Renal cortical epithelial cell (primary cell): Measurements from ENCODE around the gene PRKAG2. TPM values are rescaled to one million over a fixed set of nuclear protein-coding genes. Genes with fewer than 3 reads are reported as not detected.
"Not testable (repeated sequence)": the region's sequence is repeated elsewhere in the genome, so short reads cannot be mapped to it uniquely, and the experiment has no call there.

Experiments
- DNase-seq: peaks from one replicate; pipeline ENCODE4 v3.0.0-alpha.2; 2011; ENCODE audit warnings: low read depth
- total RNA-seq: library from RNA; depleted of rRNA; stranded (reverse); fragments of >200 nt; gene quantifications from 2 replicates; pipeline ENCODE4 v1.2.3, GENCODE V29; 2014

Gene PRKAG2
- total RNA-seq, 1 donor from 2014 or later = 45.0 TPM

DNA sequence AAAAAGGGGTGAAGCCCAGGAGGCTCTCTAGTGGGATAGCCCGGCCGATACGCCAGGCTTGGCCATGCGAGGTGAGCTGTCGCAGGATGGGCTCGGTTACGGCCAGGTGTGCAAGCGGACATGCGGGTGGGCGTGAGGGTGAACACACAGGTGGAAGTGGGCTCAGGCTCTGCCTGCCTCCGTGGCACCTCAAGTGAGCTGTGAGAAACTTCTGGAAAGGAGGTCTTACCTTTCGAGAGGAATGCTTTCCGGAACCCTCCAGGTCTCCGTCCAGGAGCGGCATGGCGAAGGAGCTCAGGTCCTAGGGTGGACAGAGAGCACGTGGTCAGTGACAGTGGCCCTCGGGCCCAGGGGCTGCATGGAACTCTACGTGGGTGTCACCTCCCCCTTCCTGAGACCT lies 90.7 kb downstream of the PRKAG2 start:
- no peak for DNase-seq

DNA sequence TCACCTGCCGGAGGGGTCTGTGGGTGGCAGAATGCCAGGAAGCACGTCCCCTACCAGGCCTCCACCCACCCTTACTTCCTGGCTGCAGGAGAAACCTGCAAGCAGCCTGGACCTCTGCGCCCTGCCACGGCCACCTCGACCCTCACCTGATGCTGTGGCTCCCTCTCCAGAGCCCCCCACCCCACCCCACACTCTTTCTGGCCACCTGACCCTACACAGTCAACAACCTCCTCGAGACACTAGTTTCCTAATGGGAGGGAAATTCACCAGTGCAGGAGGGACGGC lies 91.3 kb downstream of the PRKAG2 start:
- no peak for DNase-seq

DNA sequence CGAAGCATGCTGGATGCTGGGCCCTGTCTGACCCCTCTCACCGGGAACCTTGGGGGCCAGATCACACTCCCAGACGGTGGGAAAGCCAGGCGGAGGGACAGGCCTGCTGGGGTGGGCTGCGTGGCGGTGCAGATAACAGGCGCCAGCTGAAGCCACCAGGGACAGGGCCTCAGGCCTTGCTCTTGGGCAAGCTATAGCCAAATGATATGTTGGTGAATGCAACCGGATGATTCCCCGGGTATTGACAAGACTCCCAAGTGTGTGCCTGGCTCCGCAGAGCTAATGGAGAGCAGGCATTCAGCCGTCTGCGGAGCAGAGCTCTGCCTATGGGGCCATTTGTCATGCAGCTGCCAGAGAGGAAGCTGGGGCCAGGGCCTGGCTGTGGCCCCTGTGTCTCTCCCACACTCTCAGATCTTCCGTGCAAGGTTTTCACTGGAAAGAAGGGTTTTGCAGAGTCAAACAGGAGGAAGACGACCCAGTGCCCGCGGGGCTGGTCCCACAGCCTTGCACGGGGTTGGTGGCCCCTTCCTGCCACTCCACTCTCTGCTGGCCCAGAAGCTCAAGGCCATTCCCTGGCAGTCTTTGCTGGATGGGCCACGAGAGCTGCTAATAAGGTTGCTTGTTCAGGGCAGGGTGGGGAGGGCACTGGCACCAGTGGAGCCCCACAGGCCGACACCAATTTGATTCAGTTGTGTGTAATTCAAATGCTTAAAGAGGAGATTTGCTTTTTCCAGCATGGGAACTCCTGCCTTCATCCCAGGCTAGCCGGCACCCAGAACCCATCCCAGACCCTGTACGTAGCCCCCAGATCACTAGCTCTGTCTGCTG lies 91.8 kb downstream of the PRKAG2 start:
- no peak for DNase-seq

DNA sequence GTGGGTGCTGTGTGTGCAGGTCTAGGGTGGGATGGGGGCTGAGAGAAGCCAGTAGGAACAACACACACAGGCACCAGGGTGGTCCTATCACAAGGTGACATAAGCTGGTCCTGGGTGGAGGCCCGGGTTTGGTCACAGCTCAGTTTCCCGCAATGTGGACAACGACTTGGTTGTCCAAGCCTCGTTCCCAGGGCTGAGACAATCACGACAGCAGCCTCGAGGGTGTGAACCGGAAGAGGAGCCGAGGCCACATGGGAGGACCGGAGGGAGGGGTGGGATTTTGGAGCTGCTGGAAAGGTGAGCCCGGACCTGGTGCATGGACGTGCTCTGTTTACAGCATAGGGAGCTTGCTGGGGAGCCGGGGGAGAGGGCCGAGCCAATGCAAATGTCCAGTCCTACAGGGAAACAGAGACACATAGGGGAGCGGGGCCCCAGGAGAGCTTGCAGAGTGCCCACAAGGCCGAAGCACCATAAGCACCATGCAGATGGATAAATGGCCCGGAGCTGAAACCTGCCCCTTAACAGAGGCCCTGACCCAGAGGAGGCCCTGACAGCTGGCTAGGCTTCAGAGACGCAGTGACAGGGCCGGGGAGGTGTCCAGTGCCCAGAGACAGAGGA lies 92.8 kb downstream of the PRKAG2 start:
- DNase-seq = no peak

DNA sequence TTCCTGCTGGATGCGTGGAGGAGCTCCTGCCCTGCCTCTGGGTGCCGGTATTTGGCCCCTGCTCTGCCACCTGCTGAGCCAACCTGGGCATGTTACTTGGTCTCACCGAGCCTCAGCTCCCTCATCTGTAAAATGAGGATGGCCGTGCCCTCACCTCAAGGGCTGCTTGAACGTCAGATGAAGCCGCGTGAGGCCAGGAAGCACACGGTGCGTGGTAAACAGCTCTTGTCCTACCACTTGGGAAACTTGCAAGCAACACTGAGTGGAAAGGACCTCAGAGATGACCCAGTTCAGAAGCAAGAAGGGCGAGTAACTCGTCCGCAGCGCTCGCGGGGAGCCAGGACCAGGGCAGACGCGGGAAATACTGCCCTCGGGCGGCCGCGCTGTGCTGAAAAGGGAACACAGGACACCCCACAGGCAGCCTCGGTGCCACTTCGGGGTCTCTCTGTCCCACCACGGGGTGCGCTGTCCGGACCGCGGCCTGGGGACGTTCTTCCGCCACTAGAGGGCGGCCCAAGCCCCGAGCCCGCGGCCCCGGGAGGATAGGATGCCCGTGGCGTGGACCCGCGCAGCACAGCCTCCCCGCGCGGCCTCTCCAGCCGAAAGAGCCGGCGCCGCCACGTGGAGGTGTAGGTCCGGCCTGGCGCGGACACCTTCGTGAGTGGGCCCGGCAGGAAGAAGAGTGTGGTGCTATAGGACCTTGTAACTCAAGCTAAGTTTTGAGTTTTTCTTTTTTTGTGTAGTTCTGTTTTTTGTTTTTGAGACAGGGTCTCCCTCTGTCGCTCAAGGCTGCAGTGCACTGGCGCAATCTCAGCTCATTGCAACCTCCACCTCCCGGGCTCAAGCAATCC lies 94.1 kb downstream of the PRKAG2 start:
- DNase-seq = no peak

DNA sequence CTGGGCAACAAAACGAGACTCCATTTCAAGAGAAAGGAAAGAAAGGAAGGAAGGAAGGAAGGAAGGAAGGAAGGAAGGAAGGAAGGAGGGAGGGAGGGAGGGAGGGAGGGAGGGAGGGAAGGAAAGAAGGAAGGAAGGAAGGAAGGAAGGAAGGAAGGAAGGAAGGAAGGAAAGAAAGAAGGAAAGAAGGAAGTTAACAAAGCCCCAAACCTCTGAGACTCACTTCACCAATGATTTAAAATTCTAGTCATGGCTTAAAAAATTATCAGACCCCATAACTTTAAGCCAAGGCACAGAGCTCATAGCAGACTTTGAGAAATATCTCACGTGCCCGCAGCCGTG lies 94.7 kb downstream of the PRKAG2 start:
- not testable (repeated sequence) for DNase-seq

DNA sequence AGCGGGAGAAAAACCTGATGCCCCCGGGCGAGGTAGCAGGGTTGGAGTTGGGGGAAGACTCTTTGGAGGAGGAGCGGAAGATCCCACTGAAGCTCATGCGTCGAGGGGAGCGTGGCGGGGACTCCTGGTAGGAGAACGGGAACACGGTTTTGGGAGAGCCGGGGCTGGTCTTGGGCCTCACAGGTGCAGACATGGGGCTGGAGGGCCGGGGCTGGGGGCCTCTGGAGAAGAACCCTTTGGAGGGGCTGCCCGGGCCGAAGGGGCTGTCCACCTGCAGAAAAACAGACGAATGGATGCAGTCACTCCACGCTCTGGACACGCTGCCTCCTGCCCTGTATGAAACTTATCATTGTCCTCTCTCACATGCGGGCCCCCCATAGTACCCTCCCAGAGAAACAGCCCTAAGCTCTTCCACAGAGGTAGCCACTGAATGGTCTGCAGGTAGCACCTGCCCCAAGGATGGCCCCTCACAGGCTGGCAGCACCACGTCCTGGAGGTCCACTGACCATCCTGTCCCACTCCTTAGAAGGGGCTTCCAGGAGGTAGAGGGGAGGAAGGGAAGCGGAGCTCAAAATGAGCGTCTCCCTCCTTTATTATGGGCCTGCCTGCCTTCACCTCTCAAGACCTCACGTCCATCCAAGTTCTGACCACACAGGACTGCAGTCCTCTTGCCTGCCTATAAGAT lies 95.6 kb downstream of the PRKAG2 start:
- no peak for DNase-seq

DNA sequence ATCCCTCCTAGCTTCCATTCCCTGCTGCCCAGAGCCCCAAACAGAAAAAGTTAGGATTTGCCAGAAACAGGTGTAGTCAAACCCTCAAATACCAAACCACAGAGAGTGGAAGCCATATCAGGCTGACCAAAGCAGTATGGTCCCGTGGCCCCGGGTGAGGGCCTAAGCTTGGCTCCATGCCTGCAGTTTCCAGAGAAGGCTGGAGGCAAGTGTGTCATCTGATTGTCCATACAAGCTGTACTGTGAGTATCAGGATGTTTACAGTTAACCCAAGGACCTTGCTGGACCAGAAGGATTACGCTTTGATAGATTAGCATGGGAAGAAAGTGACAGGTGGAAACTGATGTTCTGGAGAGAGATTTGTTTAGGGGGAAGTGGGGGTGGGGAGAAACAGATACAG lies 96.3 kb downstream of the PRKAG2 start:
- DNase-seq = no peak

DNA sequence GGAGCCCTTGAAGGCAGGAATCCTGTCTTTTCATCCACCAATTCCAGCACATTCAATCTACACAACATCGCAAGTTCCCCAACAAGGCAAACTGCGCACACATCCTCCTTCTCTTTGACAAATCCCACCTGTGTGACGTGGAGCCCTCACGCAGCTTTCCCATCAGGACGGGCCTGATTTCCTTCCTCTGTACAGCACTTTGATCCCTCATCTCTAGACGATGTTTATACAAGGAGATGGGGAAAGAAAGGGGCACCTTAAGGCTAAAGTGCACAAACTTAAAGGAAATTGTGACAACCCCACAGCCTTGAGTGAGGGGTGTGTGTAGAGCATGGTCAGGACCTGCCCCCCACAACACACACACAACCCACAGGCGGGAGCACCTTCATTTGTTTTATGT lies 97.2 kb downstream of the PRKAG2 start:
- no peak for DNase-seq

DNA sequence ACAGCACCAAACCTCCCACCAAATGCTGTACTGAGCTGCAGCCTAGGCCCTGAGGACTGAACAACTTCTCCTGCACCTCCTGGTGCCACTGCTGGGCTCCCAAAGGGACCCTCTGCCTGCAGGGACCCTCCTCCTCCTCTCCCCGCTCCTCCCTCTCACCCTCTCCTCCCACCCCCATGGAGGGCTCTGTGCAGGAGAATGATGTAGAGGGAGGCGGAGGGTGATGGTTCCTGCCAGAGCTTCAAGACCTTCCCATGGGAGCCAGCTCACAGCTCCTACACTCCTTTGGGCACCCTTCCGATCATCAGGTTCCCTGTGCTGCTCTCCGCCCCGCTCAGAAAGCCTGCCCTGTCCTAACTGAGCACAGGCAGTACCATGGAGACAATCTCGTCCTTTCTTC lies 97.7 kb downstream of the PRKAG2 start:
- DNase-seq = no peak

DNA sequence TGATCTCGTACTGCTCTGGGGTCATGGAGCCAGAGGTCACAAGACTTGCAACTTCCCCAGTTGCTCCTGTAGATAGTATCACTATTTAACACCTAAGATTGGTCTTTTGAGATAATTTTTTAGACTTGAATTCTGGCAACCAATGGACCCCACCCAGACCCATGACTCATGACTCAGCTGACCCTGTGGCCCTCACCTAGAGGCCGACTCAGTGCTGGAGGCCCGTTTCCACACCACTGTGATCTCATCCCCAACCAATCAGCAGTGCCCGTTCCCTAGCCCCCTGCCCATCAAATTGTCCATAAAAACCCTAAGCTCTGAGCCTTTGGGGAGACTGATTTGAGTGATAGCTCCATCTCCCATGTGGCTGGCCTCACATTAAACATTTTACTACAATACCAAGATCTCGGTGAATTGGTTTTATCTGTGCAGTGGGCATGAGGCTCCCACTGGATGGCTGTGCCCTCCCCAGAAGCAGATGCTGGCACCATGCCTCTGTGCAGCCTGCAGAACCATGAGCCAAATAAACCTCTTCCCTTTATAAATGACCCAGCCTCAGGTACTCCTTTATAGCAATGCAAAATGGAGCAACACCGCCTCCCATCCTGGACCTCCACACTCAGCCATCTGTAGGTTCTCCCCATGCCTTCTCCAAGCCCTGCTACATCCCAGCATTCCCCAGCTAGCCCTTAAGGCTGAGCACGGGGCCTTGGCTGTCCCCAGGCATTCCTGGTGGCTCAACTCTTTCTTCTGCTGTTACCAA lies 98.8 kb downstream of the PRKAG2 start:
- DNase-seq = no peak

DNA sequence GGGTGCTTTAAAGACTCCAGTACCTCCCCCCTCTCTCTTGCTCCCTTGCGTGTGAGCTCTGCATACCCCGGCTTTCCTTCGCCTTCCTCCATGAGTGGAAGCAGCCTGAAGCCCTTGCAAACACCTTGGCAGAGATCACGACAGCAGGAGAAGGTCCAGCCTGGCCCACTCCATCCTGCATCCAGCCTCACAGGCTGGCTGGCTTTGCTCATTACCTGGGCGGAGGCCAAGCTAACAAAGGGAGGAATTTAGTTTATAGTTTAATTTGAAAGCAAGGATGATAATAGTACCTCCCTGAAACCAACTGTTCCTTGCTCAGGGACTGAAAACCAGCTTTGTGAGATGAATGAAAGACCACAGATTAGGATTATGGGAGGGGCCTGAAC lies 99.4 kb downstream of the PRKAG2 start:
- no peak for DNase-seq

DNA sequence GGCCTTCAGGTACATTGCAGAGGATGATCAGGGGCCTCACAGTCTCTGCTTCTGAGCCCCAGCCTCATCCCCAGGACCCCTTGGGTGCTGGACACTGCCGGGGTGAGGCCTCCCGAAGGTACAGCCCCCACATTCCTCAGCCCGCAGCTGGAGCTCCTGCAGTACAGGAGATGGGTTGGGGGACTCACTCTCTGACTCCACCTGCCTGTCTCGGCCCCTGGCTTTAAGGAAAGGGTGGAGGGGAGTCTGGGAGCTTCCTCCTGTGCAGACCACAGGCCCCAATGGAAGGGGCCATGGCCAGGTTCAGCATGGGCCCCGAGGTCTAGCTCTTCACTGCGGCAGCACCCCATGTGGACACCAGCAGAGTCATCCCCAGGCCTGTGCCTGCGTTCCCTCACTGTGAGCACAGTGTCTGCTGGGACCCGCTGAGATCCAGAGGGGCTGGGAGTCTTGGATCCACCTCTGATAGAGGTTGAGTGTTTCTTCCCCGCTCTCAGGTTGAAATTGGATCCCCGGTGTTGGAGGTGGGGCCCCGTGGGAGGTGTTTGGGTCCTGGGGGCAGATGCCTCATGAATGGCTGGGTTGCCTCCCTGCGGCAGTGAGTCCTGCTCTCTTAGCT lies 99.9 kb downstream of the PRKAG2 start:
- DNase-seq = no peak

DNA sequence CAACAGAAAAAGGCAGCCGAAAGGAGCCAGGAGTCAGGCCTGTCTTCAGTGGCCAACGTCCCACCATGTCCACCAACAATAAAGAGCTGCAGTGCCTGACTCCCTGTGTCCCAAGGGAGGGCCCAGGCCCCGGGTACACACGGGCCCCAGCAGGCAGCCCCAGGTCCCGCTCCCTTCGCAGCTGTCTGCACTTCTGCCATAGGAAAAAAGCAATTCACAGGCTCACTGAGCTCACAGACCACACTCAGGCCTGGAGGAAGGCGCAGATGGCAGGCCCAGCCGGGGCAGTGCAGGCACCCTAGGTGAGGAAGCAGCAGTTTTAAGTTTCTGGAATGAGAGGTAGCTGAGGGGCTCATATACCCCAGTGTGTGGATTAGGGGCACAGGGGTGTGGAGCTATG lies 100.5 kb downstream of the PRKAG2 start:
- no peak for DNase-seq

DNA sequence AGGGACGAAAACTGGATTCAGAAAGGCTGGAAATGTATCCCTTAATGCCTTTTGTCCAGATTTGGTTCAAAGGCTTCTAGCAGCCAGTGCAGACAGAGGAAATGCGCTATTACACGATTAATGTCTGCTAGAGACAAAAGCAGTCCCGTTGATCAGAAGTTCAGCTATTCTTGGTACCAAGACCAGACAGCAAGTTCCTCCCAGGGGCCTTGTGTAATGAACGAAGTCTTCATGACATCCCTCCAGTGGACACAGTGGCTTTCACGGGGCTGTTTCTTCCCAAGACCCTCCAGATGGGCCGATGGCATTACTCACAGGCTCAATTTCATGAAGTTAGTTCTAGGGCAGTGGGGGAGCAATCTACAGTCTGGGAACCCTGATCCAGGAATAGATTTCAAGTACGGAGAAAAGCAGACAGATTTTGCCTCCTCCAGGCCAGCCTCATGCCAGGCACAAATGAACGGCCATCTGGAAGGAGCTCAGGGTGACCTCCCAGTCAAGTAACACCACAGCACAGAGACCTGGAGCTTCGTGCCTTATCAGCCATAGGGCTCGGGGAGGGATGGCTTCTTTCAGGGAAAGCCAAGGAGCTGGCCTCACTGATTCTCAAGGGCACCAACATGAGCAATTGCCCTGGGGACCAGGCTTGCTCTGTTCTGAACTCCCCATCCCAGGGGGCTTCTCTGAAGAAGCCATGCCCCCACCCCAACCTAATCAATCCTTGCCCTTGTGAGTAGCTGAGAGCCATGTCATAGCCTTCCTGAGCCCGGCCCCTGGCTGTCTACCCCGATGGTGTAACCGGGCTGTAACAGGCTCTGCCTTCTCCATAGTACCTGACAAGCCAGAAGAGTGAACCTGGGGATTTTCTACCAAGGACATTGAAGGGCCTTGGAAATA lies 101.1 kb downstream of the PRKAG2 start:
- DNase-seq = no peak

DNA sequence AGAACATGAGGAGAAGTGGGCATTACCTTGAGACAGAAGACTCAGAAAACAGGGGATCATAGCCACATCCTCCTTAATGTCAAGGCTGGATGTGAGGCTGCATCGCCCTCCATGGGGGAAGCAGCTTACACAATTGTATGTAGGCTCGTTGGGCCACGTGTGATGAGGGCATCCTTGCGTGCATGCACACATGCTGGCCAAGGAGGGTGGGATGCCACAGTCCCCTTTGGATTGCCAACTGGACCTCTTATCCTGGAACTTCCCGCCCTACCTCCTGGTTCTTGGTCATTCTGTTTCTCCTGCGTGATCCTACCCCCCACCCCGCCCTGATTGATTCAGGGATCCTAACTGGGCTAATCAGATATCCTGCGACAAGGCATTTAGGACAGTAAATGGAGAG lies 102.0 kb downstream of the PRKAG2 start:
- DNase-seq = no peak

DNA sequence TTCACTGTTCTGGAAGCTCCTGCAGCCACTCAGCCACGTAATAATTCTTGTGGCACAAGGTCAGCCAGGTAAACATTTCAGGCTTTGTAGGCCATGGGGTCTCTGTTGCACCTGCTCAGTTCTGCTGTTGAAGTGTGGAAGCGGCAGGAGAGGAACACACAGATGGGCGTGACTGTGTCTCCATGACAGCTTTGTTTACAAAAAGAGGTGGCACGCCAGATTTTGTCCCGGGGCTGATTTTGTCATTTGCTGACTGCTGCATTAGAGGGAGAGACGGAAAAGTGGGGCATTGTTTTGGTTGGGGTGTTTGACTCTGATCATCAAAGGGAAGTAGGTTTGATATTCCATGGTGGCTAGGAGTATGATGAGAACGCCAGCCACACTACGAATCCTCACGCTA lies 103.1 kb downstream of the PRKAG2 start:
- no peak for DNase-seq

DNA sequence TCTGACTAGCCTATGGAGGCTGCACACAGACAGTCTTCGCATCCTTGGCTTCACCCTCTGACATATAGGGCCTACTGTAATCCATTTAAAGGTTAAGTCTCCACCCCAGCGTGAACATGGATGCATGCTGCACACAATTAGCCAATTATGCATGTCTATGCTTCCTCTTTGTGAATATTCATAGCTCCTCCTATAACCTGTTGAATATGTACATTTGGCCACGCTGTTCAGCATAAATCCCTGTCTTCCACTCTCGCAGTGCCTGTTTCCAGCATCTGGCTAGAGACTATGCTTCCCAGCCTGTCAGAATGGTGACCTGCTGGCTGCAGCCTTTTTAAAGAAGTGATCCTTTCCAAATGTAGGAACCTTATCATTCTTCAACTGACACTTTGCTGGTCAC lies 106.7 kb downstream of the PRKAG2 start:
- no peak for DNase-seq

DNA sequence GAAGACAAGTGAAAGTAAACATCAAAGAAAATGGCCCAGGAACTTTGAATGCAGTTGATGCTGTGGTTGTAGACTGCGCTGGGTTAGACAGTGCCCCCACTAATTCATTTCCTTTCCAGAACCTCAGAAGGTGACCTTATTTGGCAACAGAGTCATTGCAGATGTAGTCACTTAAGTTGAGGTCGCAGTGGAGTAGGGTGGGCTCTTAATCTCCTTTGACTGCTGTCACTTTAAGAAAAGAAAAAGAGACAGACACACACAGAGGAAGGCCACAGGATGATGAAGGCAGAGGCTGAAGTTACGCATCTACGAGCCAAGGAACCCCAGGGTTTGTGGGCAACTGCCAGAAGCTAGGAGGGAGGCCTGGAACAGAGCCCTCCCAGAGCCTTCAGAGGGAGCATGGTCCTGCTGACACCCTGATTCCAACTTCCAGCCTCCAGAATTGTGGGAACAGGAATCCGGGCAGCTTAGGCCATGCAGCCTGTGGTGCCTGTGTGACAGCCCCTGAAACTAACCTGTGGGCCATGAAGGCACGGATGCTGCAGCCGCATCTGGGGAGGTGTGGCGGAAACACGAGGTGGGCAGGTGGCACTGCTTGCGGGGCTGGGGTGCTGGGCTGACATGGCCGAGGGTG lies 107.6 kb downstream of the PRKAG2 start:
- no peak for DNase-seq

DNA sequence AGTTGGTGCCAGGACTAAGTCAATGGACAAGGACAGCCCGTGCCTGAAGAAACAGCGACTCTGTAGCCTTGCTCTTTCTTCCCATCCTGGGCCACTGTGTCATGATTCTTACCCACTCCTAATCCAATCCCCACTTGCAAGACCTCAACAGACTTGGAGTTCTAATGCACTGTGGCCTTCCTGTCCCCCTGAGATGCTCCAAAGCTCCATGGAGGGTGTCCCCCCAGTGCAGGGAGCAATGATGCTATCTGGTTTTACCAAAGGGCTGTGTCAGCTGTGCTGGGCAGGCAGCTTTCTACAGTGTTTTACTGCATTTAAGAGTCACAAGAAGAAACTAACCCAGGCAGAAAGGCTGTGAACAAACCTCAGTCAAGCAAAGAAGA lies 108.1 kb downstream of the PRKAG2 start:
- DNase-seq = no peak
